K562 (cell line): ENCODE measurements around the gene SH2B2. TPM values are rescaled to one million over a fixed set of nuclear protein-coding genes. Genes with fewer than 3 reads are reported as not detected.

Experiments used
- ATAC-seq: fragments of 200-7000 bp; cut with Tn5 transposase; 3 replicates; pipeline ENCODE4 v1.9.1; 2020; ENCODE audit warnings: moderate library complexity
- BruUV-seq: library from RNA; stranded (reverse); fragments of 400-500 nt; replicated peaks from 2 replicates; lab custom pipeline; 2021; lab: Mats Ljungman, UMichigan
- CTCF ChIA-PET: fragments of 300-600 bp; formaldehyde crosslinking; extraction: SDS; loops from one replicate; lab custom pipeline; 2021; ENCODE audit warnings: low intra/inter-chr PET ratio; lab: Yijun Ruan, JAX
- POLR2A ChIA-PET: fragments of 300-600, 350-650 bp; sonication (Branson Sonifier 250); formaldehyde crosslinking; extraction: SDS; loops from one replicate; lab custom pipeline; 2021; ENCODE audit warnings: antibody characterized with exemption, inconsistent platforms; lab: Yijun Ruan, JAX
- DNase-seq, 4 experiments: peaks; one replicate each; pipeline versions ENCODE4 v3.0.0 to v3.0.0-alpha.2; 2011 to 2018; ENCODE audit warnings: low spot score in 3 of 4, mixed read lengths in 3 of 4; ENCODE audit errors: extremely low read depth in 1 of 4
- FAIRE-seq: peaks from 2 replicates; lab custom pipeline; 2011; peaks lifted over from hg19 to GRCh38; lab: Jason Lieb, UNC
- H2AFZ ChIP-seq: 2 replicates; pipeline ENCODE4 v1.6.0; 2011; ENCODE audit warnings: low read depth, low read length, control low read depth, inconsistent platforms
- H3K27ac ChIP-seq: fragments of 200-600 bp; 3 replicates; pipeline ENCODE4 v1.8.0; 2011; ENCODE audit warnings: low read depth, mild to moderate bottlenecking, control low read depth, inconsistent platforms, low read length, moderate library complexity, mixed read lengths; ENCODE audit errors: extremely low read depth
- H3K27me3 ChIP-seq, 2 experiments: fragments of 300-600 bp in 1 of 2; 2 replicates in 1 of 2; 3 replicates in 1 of 2; pipeline versions ENCODE4 v1.6.0 to v1.8.0; 2011; ENCODE audit warnings: inconsistent platforms in 2 of 2, low read length in 2 of 2, mild to moderate bottlenecking in 1 of 2, mixed read lengths in 1 of 2, moderate library complexity in 1 of 2; ENCODE audit not compliant: control insufficient read depth in 2 of 2, insufficient read depth in 2 of 2
- H3K36me3 ChIP-seq: fragments of 300-600 bp; 3 replicates; pipeline ENCODE4 v1.8.0; 2011; ENCODE audit warnings: mild to moderate bottlenecking, low read length, inconsistent platforms; ENCODE audit not compliant: control insufficient read depth, insufficient read depth
- H3K4me1 ChIP-seq, 2 experiments: fragments of 200-600 bp in 1 of 2; replicated peaks in 1 of 2; 2 replicates in 1 of 2; 3 replicates in 1 of 2; pipeline versions ENCODE4 v1.5.1 to v1.8.0; 2011; ENCODE audit warnings: inconsistent platforms in 2 of 2, low read length in 2 of 2, mild to moderate bottlenecking in 1 of 2, mixed read lengths in 1 of 2, moderate library complexity in 1 of 2; ENCODE audit not compliant: control insufficient read depth in 2 of 2, insufficient read depth in 2 of 2
- H3K4me2 ChIP-seq: 2 replicates; pipeline ENCODE4 v1.6.1; 2011; ENCODE audit warnings: low read length, control low read depth, inconsistent platforms, mixed read lengths; ENCODE audit not compliant: insufficient read depth
- H3K4me3 ChIP-seq: fragments of 200-600 bp; sonication (generic), shearing (Covaris generic); 2 replicates; pipeline ENCODE4 v1.5.1; 2016; ENCODE audit warnings: control low read depth, inconsistent platforms
- H3K79me2 ChIP-seq: fragments of 200-600 bp; 3 replicates; pipeline ENCODE4 v1.8.0; 2011; ENCODE audit warnings: low read length, inconsistent platforms; ENCODE audit not compliant: control insufficient read depth, insufficient read depth
- H3K9ac ChIP-seq, 2 experiments: 2 replicates each; pipeline versions ENCODE4 v1.6.0 to v1.6.1; 2011; ENCODE audit warnings: low read depth in 2 of 2, low read length in 2 of 2, control low read depth in 1 of 2, inconsistent platforms in 1 of 2, mild to moderate bottlenecking in 1 of 2, mixed read lengths in 1 of 2; ENCODE audit not compliant: insufficient read depth in 1 of 2
- H3K9me1 ChIP-seq: one replicate; pipeline ENCODE4 v1.6.0; 2011; ENCODE audit warnings: inconsistent platforms, mild to moderate bottlenecking, low read length, moderate library complexity; ENCODE audit not compliant: control insufficient read depth, insufficient read depth
- H3K9me3 ChIP-seq: replicated peaks from 2 replicates; pipeline ENCODE4 v1.5.1; 2011; ENCODE audit warnings: low read depth, low read length, inconsistent platforms; ENCODE audit not compliant: control insufficient read depth, insufficient read depth
- H4K20me1 ChIP-seq: replicated peaks from 2 replicates; pipeline ENCODE4 v1.6.1; 2011; ENCODE audit warnings: low read length, inconsistent platforms, mixed read lengths; ENCODE audit not compliant: control insufficient read depth, insufficient read depth
- CCAR2 ChIP-seq: fragments of 200-400 bp; formaldehyde crosslinking; IDR thresholded peaks from 2 replicates; pipeline ENCODE4 v1.6.1; 2017; ENCODE audit warnings: mild to moderate bottlenecking, low read depth, low read length
- DDX20 ChIP-seq: fragments of 450-650 bp; IDR thresholded peaks from 2 replicates; pipeline ENCODE4 v1.6.1; 2016; ENCODE audit warnings: missing genetic modification characterization, low read depth, mild to moderate bottlenecking, missing compliant biosample characterization, moderate library complexity
- HINFP ChIP-seq: fragments of 450-650 bp; conservative IDR thresholded peaks from 2 replicates; pipeline ENCODE4 v1.6.1; 2016; ENCODE audit warnings: missing genetic modification characterization, low read depth, mild to moderate bottlenecking, control low read depth, missing compliant biosample characterization
- HNRNPL ChIP-seq: fragments of 200-400 bp; formaldehyde crosslinking; IDR thresholded peaks from 2 replicates; pipeline ENCODE4 v1.6.1; 2017; ENCODE audit warnings: low read depth, mild to moderate bottlenecking, low read length
- IRF1 ChIP-seq: sonication (generic); formaldehyde crosslinking; IDR thresholded peaks from 2 replicates; pipeline ENCODE4 v1.8.0; 2022; ENCODE audit warnings: missing genetic modification reagents, mild to moderate bottlenecking, borderline replicate concordance
- MTA2 ChIP-seq: fragments of 450-650 bp; IDR thresholded peaks from 2 replicates; pipeline ENCODE4 v1.6.1; 2016; ENCODE audit warnings: low read depth
- MXI1 ChIP-seq: IDR thresholded peaks from 2 replicates; pipeline ENCODE4 v1.6.1; 2011; ENCODE audit warnings: low read depth, mild to moderate bottlenecking, improper control_type of control experiment, low read length
- PHB ChIP-seq: fragments of 250-450 bp; sonication (Bioruptor Pico); IDR thresholded peaks from 2 replicates; pipeline ENCODE4 v1.5.0; 2021
- POLR2G ChIP-seq: fragments of 200-400 bp; formaldehyde crosslinking; IDR thresholded peaks from 2 replicates; pipeline ENCODE4 v1.6.1; 2017; ENCODE audit warnings: low read depth, mild to moderate bottlenecking, antibody characterized with exemption, low read length, moderate library complexity
- PYGO2 ChIP-seq: fragments of 450-650 bp; IDR thresholded peaks from 2 replicates; pipeline ENCODE4 v1.6.1; 2016; ENCODE audit warnings: mild to moderate bottlenecking, missing genetic modification characterization, moderate library complexity, missing compliant biosample characterization
- RHOXF2B ChIP-seq: fragments of 250-450 bp; sonication (Bioruptor Pico); conservative IDR thresholded peaks from 2 replicates; pipeline ENCODE4 v1.5.1; 2021
- SETDB1 ChIP-seq: IDR thresholded peaks from one replicate; pipeline ENCODE4 v1.6.1; 2012; ENCODE audit warnings: low read length, control low read depth, inconsistent platforms
- TFAP4 ChIP-seq: sonication (generic); formaldehyde crosslinking; IDR thresholded peaks from 2 replicates; pipeline ENCODE4 v1.8.0; 2022; ENCODE audit warnings: missing genetic modification reagents, mild to moderate bottlenecking, moderate library complexity, borderline replicate concordance
- ZC3H8 ChIP-seq: fragments of 450-650 bp; IDR thresholded peaks from 2 replicates; pipeline ENCODE4 v1.6.1; 2017
- ZNF280B ChIP-seq: fragments of 250-450 bp; sonication (Bioruptor Pico); IDR thresholded peaks from 2 replicates; pipeline ENCODE4 v1.5.1; 2021; ENCODE audit warnings: mild to moderate bottlenecking
- ZNF551 ChIP-seq: fragments of 250-450 bp; sonication (Bioruptor Pico); IDR thresholded peaks from 2 replicates; pipeline ENCODE4 v1.5.0; 2021; ENCODE audit warnings: mild to moderate bottlenecking, moderate library complexity
- ZNF764 ChIP-seq: fragments of 250-450 bp; sonication (Bioruptor Pico); IDR thresholded peaks from 2 replicates; pipeline ENCODE4 v1.4.0; 2020; ENCODE audit warnings: low read depth, mild to moderate bottlenecking, moderate library complexity
- WGBS: fragments of 100-300 bp; shearing (Covaris generic); methylation state at CpG from one replicate; pipeline ENCODE4 v1.1.6; 2016; ENCODE audit warnings: low coverage, mixed read lengths; ENCODE audit not compliant: insufficient coverage; ENCODE audit errors: missing lambda C conversion rate; 5-methylcytosine and 5-hydroxymethylcytosine counted together
- in situ Hi-C: fragments of 300-500 bp; cut with MboI; formaldehyde crosslinking; loops from 4 replicates; pipeline ENCODE4 v1.15.0; 2018; ENCODE audit warnings: inconsistent platforms, mixed read lengths
- intact Hi-C: fragments of 100-400 bp; cut with micrococcal nuclease; formaldehyde crosslinking; loops from 2 replicates; pipeline ENCODE4 v1.14.2; 2022
- polyA plus RNA-seq, 8 experiments: library from polyadenylated mRNA; depleted of rRNA in 4 of 8; stranded (reverse) in 5 of 8; unstranded in 3 of 8; fragments of >200 nt; fragmentation: Nextera tagmentation in 2 of 8; fragmentation: Illumina TruSeq in 1 of 8; extraction: Ambion mirVana in 2 of 8; extraction: Trizol in 1 of 8; gene quantifications; 2 replicates each; pipeline versions ENCODE4 v1.2.1 to v1.2.3, GENCODE V29; 2011 to 2014; ENCODE audit warnings: inconsistent platforms in 1 of 8, missing spikeins in 1 of 8
- total RNA-seq, 7 experiments: library from RNA; depleted of rRNA in 6 of 7; stranded (reverse); fragments of >200 nt in 6 of 7; fragmentation: Illumina TruSeq in 2 of 7; extraction: Trizol in 2 of 7; gene quantifications; 2 replicates each; pipeline versions ENCODE4 v1.2.1 to v1.2.3, GENCODE V29; 2011 to 2021; ENCODE audit warnings: low replicate concordance in 1 of 7

The SH2B2 gene
- total and polyA plus RNA-seq, 9 of the 15 experiments (the other 6 are each of a cell fraction or from before 2014, with no cell fraction given) = 0.03 to 0.89 (median 0.07) TPM; not detected in 4

GRCh38 chr7:102244601-102245000 is 42.1 kb upstream of the SH2B2 start:
- no TSS peak for BruUV-seq
- intact Hi-C loops = no loop called here
- peaks cover 0 to 5% of the 10 kb centered on the region in 2 experiments; a peak in 2 of 5 replicates for H3K4me1 ChIP-seq
- no peak for TF ChIP-seq DDX20 (tag)
- TF ChIP-seq SETDB1 = no peak
- TF ChIP-seq ZNF551 = no peak
- TF ChIP-seq CCAR2 = no peak
- TF ChIP-seq MTA2 = no peak
- no peak for TF ChIP-seq ZNF764 (CRISPR knock-in tag)
- no peak for TF ChIP-seq TFAP4
- no peak for TF ChIP-seq PHB (CRISPR knock-in tag)
- TF ChIP-seq IRF1 (CRISPR knock-in tag) = no peak
- no peak for TF ChIP-seq POLR2G
- TF ChIP-seq RHOXF2B (CRISPR knock-in tag) = no peak
- no peak for TF ChIP-seq HNRNPL
- no peak for TF ChIP-seq PYGO2 (tag)
- no peak for TF ChIP-seq HINFP (tag)
- no peak for TF ChIP-seq MXI1
- TF ChIP-seq ZC3H8 = no peak
- TF ChIP-seq ZNF280B (CRISPR knock-in tag) = no peak

More at GRCh38 chr7:102244601-102245000, 42.1 kb upstream of the SH2B2 start:
- no peak for DNase-seq
- Histone ChIP-seq H4K20me1 (no peaks in the 10 kb centered on the region), H3K4me3 (no peak overlapping the region), H3K27ac (no peak overlapping the region), H3K79me2 (no peaks in the 10 kb centered on the region), H3K9me1 (no peaks in the 10 kb centered on the region), H3K36me3 (peaks cover 42% of the 10 kb centered on the region), H3K9ac (peak overlapping the region in 1 of 2 experiments; percentile 65; a peak in 1 of 4 replicates), H3K27me3 (no peaks in the 10 kb centered on the region), H2AFZ (no peak overlapping the region), H3K4me2 (no peak overlapping the region), H3K9me3 (no peaks in the 10 kb centered on the region)
- FAIRE-seq = no peak
- WGBS = 81% methylated on average over 4 of the region's 4 CpGs
- in situ Hi-C loops = no loop called here
- CTCF ChIA-PET = no interaction called here
- no peak for ATAC-seq
- POLR2A ChIA-PET = no interaction called here
